B cell (primary cell): Measurements from ENCODE around the gene TLE5. TPM values are rescaled to one million over a fixed set of nuclear protein-coding genes. Genes with fewer than 3 reads are reported as not detected.
A peak's percentile ranks its signal among the peaks of the same experiment; 100 is the strongest.

ENCODE experiments used
- ATAC-seq: fragments of 200-7000 bp; cut with Tn5 transposase; one replicate; pipeline ENCODE4 v1.10.0; 2021; ENCODE audit warnings: low read depth, mild to moderate bottlenecking, moderate number of reproducible peaks, moderate library complexity
- CTCF ChIA-PET: fragments of 350-600 bp; sonication (Branson Sonifier 250); formaldehyde crosslinking; loops from one replicate; lab custom pipeline; 2021; ENCODE audit warnings: antibody characterized with exemption, inconsistent platforms; lab: Charles Lee
- POLR2A ChIA-PET: fragments of 350-600 bp; sonication (Branson Sonifier 250); formaldehyde crosslinking; loops from one replicate; lab custom pipeline; 2021; ENCODE audit warnings: antibody characterized with exemption; lab: Charles Lee
- DNase-seq: peaks from one replicate; pipeline ENCODE4 v3.0.0; 2013
- H2AFZ ChIP-seq: 2 replicates; pipeline ENCODE4 v1.6.1; 2012; ENCODE audit warnings: mild to moderate bottlenecking, low read depth, low read length; ENCODE audit not compliant: insufficient read depth, poor library complexity, severe bottlenecking
- H3K27ac ChIP-seq, 2 donors: 1 replicate in 1 of 2; 2 replicates in 1 of 2; pipeline ENCODE4 v1.5.1; 2012 to 2013; ENCODE audit warnings: low read length in 2 of 2, mild to moderate bottlenecking in 2 of 2, moderate library complexity in 1 of 2
- H3K27me3 ChIP-seq, 4 experiments: fragments of 200-600 bp in 1 of 4; sonication (generic) in 1 of 4; replicated peaks in 1 of 4; 1 replicate in 2 of 4; 2 replicates in 2 of 4; pipeline versions ENCODE4 v1.6.1 to v1.7.0; 2013 to 2016; ENCODE audit warnings: low read length in 3 of 4, mild to moderate bottlenecking in 2 of 4, mixed read lengths in 1 of 4, moderate library complexity in 1 of 4; ENCODE audit not compliant: insufficient read depth in 4 of 4, control insufficient read depth in 3 of 4; ENCODE audit errors: control extremely low read depth in 1 of 4
- H3K36me3 ChIP-seq, 2 experiments: replicated peaks in 1 of 2; 1 replicate in 1 of 2; 2 replicates in 1 of 2; pipeline versions ENCODE4 v1.6.1 to v1.7.1; 2013; ENCODE audit warnings: low read length in 1 of 2; ENCODE audit not compliant: insufficient read depth in 2 of 2, control insufficient read depth in 1 of 2; ENCODE audit errors: control extremely low read depth in 1 of 2, extremely low read depth in 1 of 2
- H3K4me1 ChIP-seq, 2 donors: fragments of 200-600 bp in 1 of 2; sonication (generic) in 1 of 2; 1 replicate in 1 of 2; 2 replicates in 1 of 2; pipeline versions ENCODE4 v1.5.1 to v1.6.1; 2013 to 2017; ENCODE audit warnings: low read length in 2 of 2; ENCODE audit not compliant: control insufficient read depth in 2 of 2, insufficient read depth in 2 of 2
- H3K4me2 ChIP-seq: replicated peaks from 2 replicates; pipeline ENCODE3; 2012; ENCODE audit warnings: mild to moderate bottlenecking, low read depth, low read length; ENCODE audit not compliant: poor library complexity, severe bottlenecking
- H3K4me3 ChIP-seq, 5 experiments: fragments of 200-600 bp in 1 of 5; sonication (generic) in 1 of 5; 1 replicate in 3 of 5; 2 replicates in 2 of 5; pipeline versions ENCODE4 v1.5.1 to v1.7.0; 2011 to 2016; ENCODE audit warnings: low read length in 4 of 5, mild to moderate bottlenecking in 4 of 5, low read depth in 2 of 5, control low read depth in 1 of 5, moderate library complexity in 1 of 5; ENCODE audit not compliant: insufficient read depth in 1 of 5; ENCODE audit errors: control extremely low read depth in 1 of 5, extremely low read depth in 1 of 5
- H3K79me2 ChIP-seq: fragments of 200-600 bp; sonication (generic); one replicate; pipeline ENCODE4 v1.6.0; 2016; ENCODE audit warnings: low read length; ENCODE audit not compliant: control insufficient read depth, insufficient read depth
- H3K9ac ChIP-seq: fragments of 200-600 bp; sonication (generic); 2 replicates; pipeline ENCODE4 v1.6.1; 2017; ENCODE audit warnings: mild to moderate bottlenecking, low read length, moderate library complexity
- H3K9me3 ChIP-seq, 3 donors: one replicate each; pipeline versions ENCODE4 v1.6.1 to v1.7.1; 2013; ENCODE audit warnings: low read length in 2 of 3; ENCODE audit not compliant: control insufficient read depth in 2 of 3, insufficient read depth in 1 of 3; ENCODE audit errors: control extremely low read depth in 1 of 3
- H4K20me1 ChIP-seq: 2 replicates; pipeline ENCODE4 v1.6.0; 2012; ENCODE audit warnings: mild to moderate bottlenecking, low read length; ENCODE audit not compliant: insufficient read depth, control insufficient read depth, poor library complexity, severe bottlenecking
- H3K27ac Mint-ChIP-seq: one replicate; pipeline ENCODE4 v1.8.0; 2021; ENCODE audit warnings: mixed read lengths
- H3K27me3 Mint-ChIP-seq: one replicate; pipeline ENCODE4 v1.8.0; 2021; ENCODE audit warnings: mixed read lengths
- H3K4me1 Mint-ChIP-seq: one replicate; pipeline ENCODE4 v1.8.0; 2021; ENCODE audit warnings: mixed read lengths
- H3K4me3 Mint-ChIP-seq: one replicate; pipeline ENCODE4 v1.8.0; 2021; ENCODE audit warnings: mixed read lengths
- H3K9me3 Mint-ChIP-seq: one replicate; pipeline ENCODE4 v1.8.0; 2022; ENCODE audit warnings: mixed read lengths; ENCODE audit not compliant: insufficient read depth
- CTCF ChIP-seq: fragments of 200-600 bp; IDR thresholded peaks from one replicate; pipeline ENCODE4 v1.8.0; 2022; ENCODE audit warnings: antibody characterized with exemption, mild to moderate bottlenecking
- EZH2 ChIP-seq: IDR thresholded peaks from 2 replicates; pipeline ENCODE4 v1.6.1; 2012; ENCODE audit warnings: borderline replicate concordance, low read depth, mild to moderate bottlenecking, moderate library complexity, low read length; ENCODE audit not compliant: insufficient read depth, poor library complexity, severe bottlenecking
- WGBS: methylation state at CpG from one replicate; pipeline ENCODE4 v1.1.5; 2013; ENCODE audit warnings: missing lambda C conversion rate; ENCODE audit not compliant: insufficient coverage; 5-methylcytosine and 5-hydroxymethylcytosine counted together
- intact Hi-C: fragments of 100-400 bp; cut with micrococcal nuclease; formaldehyde crosslinking; loops from one replicate; pipeline ENCODE4 v1.10.0; 2022
- polyA plus RNA-seq: library from polyadenylated mRNA; depleted of rRNA; stranded (reverse); fragments of >200 nt; gene quantifications from 2 replicates; pipeline ENCODE4 v1.2.3, GENCODE V29; 2012
- total RNA-seq, 2 donors: library from RNA; stranded (reverse); fragments of 120-200 nt in 1 of 2; gene quantifications; 1 replicate in 1 of 2; 2 replicates in 1 of 2; pipeline versions ENCODE4 v1.2.3 to v1.2.4, GENCODE V29; 2013 to 2022

The TLE5 gene
- total and polyA plus RNA-seq, 2 donors (not counting 1 experiment from before 2014, with no cell fraction given) = 697 to 1,132 TPM

GRCh38 chr19:3035542-3036118 is 26.7 kb downstream of the TLE5 start:
- Histone ChIP-seq H4K20me1 (no peaks in the 10 kb centered on the region), H3K4me2 (peak overlapping the region; percentile 98), H3K4me1 (peaks cover 12 to 19% of the 10 kb centered on the region in 2 donors), H3K4me3 (peak overlapping the region; percentile 66 to 93 (median 72)), H3K36me3 (no peaks in the 10 kb centered on the region), H3K9me3 (no peaks in the 10 kb centered on the region), H3K27ac (peak overlapping the region; percentile 65 to 78), H2AFZ (peak overlapping the region; percentile 85), H3K27me3 (no peaks in the 10 kb centered on the region), H3K9ac (peak overlapping the region; percentile 83), H3K79me2 (no peaks in the 10 kb centered on the region)
- peaks cover 10% of the 10 kb centered on the region for H3K27me3 Mint-ChIP-seq
- ChIA-PET CTCF (interaction anchor here (0.6 to 4.0 kb wide), 17 partner anchors 10 to 546 kb away, joined by 3 to 32 read pairs (median 5); partner anchors contain the start of genes TLE5 and TLE6), POLR2A (interaction anchor here (0.5 to 3.7 kb wide), 16 partner anchors 11 to 1307 kb away, joined by 3 to 35 read pairs (median 4); partner anchors contain the start of genes TLE5, TLE6 and ZNF555)
- intact Hi-C loops = loop anchor here (1.0 to 2.0 kb wide), 4 partner anchors 26 to 195 kb away; partner anchors contain the start of genes TLE6 and ZNF555
- H3K4me1 Mint-ChIP-seq = peaks cover 21% of the 10 kb centered on the region
- peak; percentile 97 for DNase-seq
- peak overlapping the region; percentile 92 for H3K27ac Mint-ChIP-seq
- 0% methylated on average over 16 of the region's 29 CpGs for WGBS
- ATAC-seq = peak; percentile 91
- peak overlapping the region; percentile 87 for H3K4me3 Mint-ChIP-seq
- TF ChIP-seq CTCF (no peak), EZH2 (no peak)
- H3K9me3 Mint-ChIP-seq = no peaks in the 10 kb centered on the region
